Measurements from ENCODE around the gene MKRN1. TPM values are rescaled to one million over a fixed set of nuclear protein-coding genes. Genes with fewer than 3 reads are reported as not detected.

The MKRN1 gene
- total and polyA plus RNA-seq, 2 of the 4 experiments (the other 2 are of a cell fraction) = 47.2 to 83.0 TPM

DNA sequence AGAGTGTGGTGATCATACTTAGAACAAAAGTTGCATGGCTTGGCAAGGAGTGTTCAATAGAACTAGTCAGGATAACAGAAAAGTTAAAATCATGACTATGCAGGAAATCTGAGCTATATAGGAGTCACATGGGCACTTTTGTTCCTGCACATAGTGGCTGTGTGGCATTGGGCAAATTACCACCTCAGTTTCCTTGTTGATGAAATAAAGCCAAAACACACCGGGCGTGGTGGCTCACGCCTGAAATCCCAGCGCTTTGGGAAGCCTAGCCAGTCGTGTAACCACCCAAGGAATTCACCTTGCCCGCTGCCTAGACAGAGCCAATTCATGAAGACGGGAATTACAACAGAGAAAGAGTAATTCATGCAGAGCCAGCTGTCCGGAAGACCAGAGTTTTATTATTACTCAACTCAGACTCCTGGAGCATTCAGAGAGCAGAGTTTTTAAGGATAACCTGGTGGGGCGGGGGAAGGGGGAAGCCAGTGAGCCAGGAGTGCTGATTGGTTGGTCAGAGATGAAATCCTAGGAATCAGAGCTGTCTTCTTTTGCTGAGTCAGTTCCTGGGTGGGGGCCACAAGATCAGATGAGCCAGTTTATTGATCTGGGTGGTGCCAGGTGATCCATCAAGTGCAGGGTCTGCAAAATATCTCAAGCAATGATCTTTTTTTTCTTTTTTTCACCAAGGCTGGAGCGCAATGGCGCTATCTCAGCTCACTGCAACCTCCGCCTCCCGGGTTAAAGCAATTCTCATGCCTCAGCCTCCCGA lies 6.4 kb upstream of the MKRN1 start:
- Histone ChIP-seq H3K56ac (ENCODE audit: extremely low read depth, insufficient read depth, low read length) (no peak overlapping the region), H3K4me3 (ENCODE audit: insufficient read depth, low read depth, low read length) (no peak overlapping the region), H4K91ac (ENCODE audit: insufficient read depth, low read depth, low read length) (no peak overlapping the region), H4K8ac (ENCODE audit: low read depth in 2 of 2, low read length in 2 of 2) (no peak overlapping the region), H3K9ac (ENCODE audit: low read depth, low read length) (no peak overlapping the region), H2BK5ac (ENCODE audit: low read depth, low read length, poor library complexity, severe bottlenecking) (no peak overlapping the region), H2BK20ac (ENCODE audit: low read depth, low read length) (no peak overlapping the region), H3K36me3 (ENCODE audit: control insufficient read depth, insufficient read depth, low read length) (no peaks in the 10 kb centered on the region), H3K27ac (ENCODE audit: insufficient read depth, low read length) (no peak overlapping the region), H2AK9ac (replicated peaks; ENCODE audit: low read depth, low read length, poor library complexity) (no peak overlapping the region), H3K4me1 (ENCODE audit: control insufficient read depth, insufficient read depth, low read length) (no peaks in the 10 kb centered on the region), H2BK15ac (ENCODE audit: low read depth, low read length) (no peak overlapping the region), H4K5ac (ENCODE audit: low read depth, low read length) (no peak overlapping the region), H3K18ac (ENCODE audit: low read depth, low read length) (no peak overlapping the region), H3K14ac (replicated peaks; ENCODE audit: low read depth, low read length) (no peak overlapping the region), H4K20me1 (ENCODE audit: insufficient read depth, low read length) (no peaks in the 10 kb centered on the region), H3K4ac (ENCODE audit: low read depth, low read length) (no peak overlapping the region), H3K79me1 (ENCODE audit: low read depth in 1 of 2, low read length in 2 of 2) (no peaks in the 10 kb centered on the region), H3K27me3 (ENCODE audit: control insufficient read depth, insufficient read depth, low read length) (peaks cover 11% of the 10 kb centered on the region), H3K9me3 (ENCODE audit: control insufficient read depth, insufficient read depth, low read length) (no peaks in the 10 kb centered on the region), H3K9me1 (ENCODE audit: insufficient read depth, low read length) (no peaks in the 10 kb centered on the region), H3K23ac (ENCODE audit: low read depth, low read length) (no peak overlapping the region), H2AK5ac (ENCODE audit: low read depth, low read length) (no peak overlapping the region), H2AFZ (replicated peaks; ENCODE audit: low read length, poor library complexity) (no peak overlapping the region), H2BK120ac (ENCODE audit: low read depth, low read length) (no peak overlapping the region), H3K4me2 (ENCODE audit: low read depth, low read length) (no peak overlapping the region)
- TF ChIP-seq, protein P1, sequence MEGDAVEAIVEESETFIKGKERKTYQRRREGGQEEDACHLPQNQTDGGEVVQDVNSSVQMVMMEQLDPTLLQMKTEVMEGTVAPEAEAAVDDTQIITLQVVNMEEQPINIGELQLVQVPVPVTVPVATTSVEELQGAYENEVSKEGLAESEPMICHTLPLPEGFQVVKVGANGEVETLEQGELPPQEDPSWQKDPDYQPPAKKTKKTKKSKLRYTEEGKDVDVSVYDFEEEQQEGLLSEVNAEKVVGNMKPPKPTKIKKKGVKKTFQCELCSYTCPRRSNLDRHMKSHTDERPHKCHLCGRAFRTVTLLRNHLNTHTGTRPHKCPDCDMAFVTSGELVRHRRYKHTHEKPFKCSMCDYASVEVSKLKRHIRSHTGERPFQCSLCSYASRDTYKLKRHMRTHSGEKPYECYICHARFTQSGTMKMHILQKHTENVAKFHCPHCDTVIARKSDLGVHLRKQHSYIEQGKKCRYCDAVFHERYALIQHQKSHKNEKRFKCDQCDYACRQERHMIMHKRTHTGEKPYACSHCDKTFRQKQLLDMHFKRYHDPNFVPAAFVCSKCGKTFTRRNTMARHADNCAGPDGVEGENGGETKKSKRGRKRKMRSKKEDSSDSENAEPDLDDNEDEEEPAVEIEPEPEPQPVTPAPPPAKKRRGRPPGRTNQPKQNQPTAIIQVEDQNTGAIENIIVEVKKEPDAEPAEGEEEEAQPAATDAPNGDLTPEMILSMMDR (conservative IDR thresholded peaks at IDR 0.05; ENCODE audit: low read depth, low read length) = no peak
- TF ChIP-seq, protein P2, sequence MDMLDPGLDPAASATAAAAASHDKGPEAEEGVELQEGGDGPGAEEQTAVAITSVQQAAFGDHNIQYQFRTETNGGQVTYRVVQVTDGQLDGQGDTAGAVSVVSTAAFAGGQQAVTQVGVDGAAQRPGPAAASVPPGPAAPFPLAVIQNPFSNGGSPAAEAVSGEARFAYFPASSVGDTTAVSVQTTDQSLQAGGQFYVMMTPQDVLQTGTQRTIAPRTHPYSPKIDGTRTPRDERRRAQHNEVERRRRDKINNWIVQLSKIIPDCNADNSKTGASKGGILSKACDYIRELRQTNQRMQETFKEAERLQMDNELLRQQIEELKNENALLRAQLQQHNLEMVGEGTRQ (IDR thresholded peaks at IDR 0.05; ENCODE audit: low read depth, low read length) = no peak
- TF ChIP-seq RAD21 (IDR thresholded peaks at IDR 0.05; ENCODE audit: low read length) = no peak
- TF ChIP-seq SMC3 (IDR thresholded peaks at IDR 0.05; ENCODE audit: low read depth, low read length) = no peak
- TF ChIP-seq RFX5 (IDR thresholded peaks at IDR 0.05; ENCODE audit: low read depth, low read length) = no peak
- TF ChIP-seq CHD1 (IDR thresholded peaks at IDR 0.05; ENCODE audit: low read depth, low read length) = no peak
- TF ChIP-seq, protein P3, sequence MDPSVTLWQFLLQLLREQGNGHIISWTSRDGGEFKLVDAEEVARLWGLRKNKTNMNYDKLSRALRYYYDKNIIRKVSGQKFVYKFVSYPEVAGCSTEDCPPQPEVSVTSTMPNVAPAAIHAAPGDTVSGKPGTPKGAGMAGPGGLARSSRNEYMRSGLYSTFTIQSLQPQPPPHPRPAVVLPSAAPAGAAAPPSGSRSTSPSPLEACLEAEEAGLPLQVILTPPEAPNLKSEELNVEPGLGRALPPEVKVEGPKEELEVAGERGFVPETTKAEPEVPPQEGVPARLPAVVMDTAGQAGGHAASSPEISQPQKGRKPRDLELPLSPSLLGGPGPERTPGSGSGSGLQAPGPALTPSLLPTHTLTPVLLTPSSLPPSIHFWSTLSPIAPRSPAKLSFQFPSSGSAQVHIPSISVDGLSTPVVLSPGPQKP (IDR thresholded peaks at IDR 0.05; ENCODE audit: borderline replicate concordance, low read depth, low read length) = no peak
- no peak for TF ChIP-seq BHLHE40 (IDR thresholded peaks at IDR 0.05; ENCODE audit: low read depth, low read length)
- TF ChIP-seq CEBPB (IDR thresholded peaks at IDR 0.05; ENCODE audit: low read depth, low read length) = no peak
- no peak for TF ChIP-seq MAFK (IDR thresholded peaks at IDR 0.05; ENCODE audit: low read depth, low read length)
- no peak for TF ChIP-seq POLR2A (IDR thresholded peaks at IDR 0.05; ENCODE audit: low read depth, low read length)
- no peak for TF ChIP-seq FOS (IDR thresholded peaks at IDR 0.05; ENCODE audit: low read depth, low read length)
- no peak for TF ChIP-seq RCOR1 (IDR thresholded peaks at IDR 0.05; ENCODE audit: insufficient replicate concordance, low read length)
- no peak for TF ChIP-seq MXI1 (IDR thresholded peaks at IDR 0.05; ENCODE audit: borderline replicate concordance, low read depth, low read length)
- TF ChIP-seq MAZ (IDR thresholded peaks at IDR 0.05; ENCODE audit: borderline replicate concordance, low read depth, low read length) = no peak
- no peak for TF ChIP-seq NFE2L2 (IDR thresholded peaks at IDR 0.05; ENCODE audit: low read depth, low read length)
- ATAC-seq (ENCODE audit: low read depth) (no peak), DNase-seq (no peak)
- dilution Hi-C loops (cut with HindIII; ENCODE audit: low sequenced_read_pairs, unreplicated experiment) (no loop called here), intact Hi-C loops (cut with micrococcal nuclease) (no loop called here), in situ Hi-C loops (cut with MboI; ENCODE audit: low sequenced_read_pairs) (no loop called here)
- BruUV-seq (replicated peaks) = no TSS peak
- 77% methylated on average over 10 of the region's 14 CpGs; no CpG with 5 or more reads in 1 of the 2 experiments for WGBS, 2 experiments (ENCODE audit: extremely low coverage in 2 of 2, insufficient read length in 1 of 2)
- POLR2A ChIA-PET (ENCODE audit: unreplicated experiment) = no interaction called here
- CTCF ChIA-PET = no interaction called here

Data from IMR-90 (cell line).